NCI-H510A (cell line): ENCODE results near the gene NAGPA.
"Not testable (repeated sequence)": the region's sequence is repeated elsewhere in the genome, so short reads cannot be mapped to it uniquely, and the experiment has no call there.

Source experiments
- DNase-seq: peaks from one replicate; lab custom pipeline; 2025; lab: John Stamatoyannopoulos, UW

The NAGPA gene, protein sequence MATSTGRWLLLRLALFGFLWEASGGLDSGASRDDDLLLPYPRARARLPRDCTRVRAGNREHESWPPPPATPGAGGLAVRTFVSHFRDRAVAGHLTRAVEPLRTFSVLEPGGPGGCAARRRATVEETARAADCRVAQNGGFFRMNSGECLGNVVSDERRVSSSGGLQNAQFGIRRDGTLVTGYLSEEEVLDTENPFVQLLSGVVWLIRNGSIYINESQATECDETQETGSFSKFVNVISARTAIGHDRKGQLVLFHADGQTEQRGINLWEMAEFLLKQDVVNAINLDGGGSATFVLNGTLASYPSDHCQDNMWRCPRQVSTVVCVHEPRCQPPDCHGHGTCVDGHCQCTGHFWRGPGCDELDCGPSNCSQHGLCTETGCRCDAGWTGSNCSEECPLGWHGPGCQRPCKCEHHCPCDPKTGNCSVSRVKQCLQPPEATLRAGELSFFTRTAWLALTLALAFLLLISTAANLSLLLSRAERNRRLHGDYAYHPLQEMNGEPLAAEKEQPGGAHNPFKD

DNA sequence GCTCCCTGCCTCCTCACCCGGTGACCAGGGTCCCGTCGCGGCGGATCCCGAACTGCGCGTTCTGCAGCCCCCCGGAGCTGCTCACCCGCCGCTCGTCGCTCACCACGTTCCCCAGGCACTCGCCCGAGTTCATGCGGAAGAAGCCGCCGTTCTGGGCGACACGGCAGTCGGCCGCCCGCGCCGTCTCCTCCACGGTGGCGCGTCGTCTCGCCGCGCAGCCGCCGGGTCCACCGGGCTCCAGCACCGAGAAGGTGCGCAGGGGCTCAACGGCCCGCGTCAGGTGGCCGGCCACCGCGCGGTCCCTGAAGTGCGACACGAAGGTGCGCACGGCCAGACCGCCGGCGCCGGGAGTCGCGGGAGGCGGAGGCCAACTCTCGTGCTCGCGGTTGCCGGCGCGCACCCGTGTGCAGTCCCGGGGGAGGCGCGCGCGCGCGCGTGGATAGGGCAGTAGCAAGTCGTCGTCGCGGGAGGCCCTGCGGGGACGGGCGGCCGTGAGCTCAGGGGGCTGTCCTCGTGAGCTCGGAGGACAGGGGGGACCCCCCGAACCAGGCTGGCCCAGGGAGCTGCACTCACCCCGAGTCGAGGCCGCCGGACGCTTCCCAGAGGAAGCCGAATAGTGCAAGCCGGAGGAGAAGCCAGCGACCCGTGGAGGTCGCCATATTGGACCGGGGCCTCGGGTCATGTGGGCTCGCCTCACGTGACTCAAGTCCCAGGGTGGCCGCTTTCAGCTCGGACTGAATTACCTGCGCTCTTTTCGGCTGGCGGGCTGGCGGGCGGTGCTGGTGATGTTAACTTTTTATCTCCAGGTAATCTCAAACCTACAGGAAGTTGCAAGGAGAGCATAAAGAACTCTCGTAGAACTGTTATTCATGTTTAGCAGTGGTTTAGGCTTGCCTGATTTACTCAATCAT, at the start of gene NAGPA:
NAGPA (minus strand) TSS at position 680 of the 911 bp plus-strand sequence; CDS start at position 659, 21 bp downstream.
- peak; percentile 43 for DNase-seq

DNA sequence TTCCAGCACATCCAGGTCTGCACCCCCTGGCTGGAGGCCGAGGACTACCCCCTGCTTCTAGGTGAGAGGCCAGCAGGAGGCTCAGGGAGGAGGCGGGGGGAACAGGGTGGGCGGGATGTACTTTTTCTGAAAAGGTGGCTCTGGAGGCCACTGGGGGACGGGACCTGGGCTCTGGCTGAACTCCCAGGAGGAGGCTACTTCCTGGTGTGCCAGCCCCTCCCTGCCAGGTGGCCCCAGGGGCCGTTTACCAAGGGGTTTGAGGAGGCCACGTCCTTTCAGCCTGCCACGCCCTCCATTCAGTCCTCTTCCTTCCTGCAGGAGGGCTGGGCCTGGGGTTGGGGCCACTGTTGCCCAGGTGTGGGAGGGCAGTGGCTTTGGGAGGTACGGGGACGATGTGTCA, 47.3 kb upstream of the NAGPA start:
- DNase-seq, result not testable (repeated sequence)

DNA sequence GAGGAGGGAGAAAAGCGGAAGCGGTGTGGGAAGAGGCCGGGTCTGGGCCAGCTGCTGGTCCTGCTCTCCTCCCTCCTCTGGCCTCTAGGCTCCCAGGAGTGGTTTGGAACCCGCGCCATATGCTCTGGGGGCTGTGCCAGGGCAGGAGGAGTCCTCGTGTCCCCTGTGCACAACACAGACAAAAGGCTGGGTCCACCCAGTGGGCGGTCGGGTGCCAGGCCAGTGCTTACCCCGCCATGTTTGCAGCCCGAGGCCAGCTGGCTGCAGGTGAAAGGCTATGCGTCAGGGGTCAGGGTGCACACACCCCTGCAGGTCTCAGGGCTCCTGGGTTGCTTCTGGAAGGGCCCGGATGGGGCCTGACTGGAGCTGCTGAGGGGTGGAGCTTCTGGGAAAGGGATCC, 46.7 kb upstream of the NAGPA start:
- DNase-seq, result not testable (repeated sequence)

DNA sequence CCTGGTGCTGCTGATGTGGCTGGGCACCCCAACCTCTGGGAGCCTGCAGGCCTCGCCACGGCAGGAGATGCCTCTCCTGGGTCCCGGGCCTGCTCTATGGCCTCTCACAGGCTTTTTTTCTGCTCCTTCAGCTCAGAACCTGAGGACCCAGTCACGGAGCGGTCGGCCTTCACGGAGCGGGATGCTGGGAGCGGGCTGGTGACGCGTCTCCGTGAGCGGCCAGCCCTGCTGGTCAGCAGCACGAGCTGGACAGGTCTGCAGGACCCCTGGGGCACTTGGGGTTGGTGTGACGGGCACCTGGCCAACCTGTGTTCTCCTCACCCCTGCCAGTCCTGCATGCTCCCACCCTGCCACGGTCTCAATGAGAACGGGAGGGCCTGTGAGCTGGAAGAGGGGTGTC, 44.9 kb upstream of the NAGPA start:
- DNase-seq, result no peak

DNA sequence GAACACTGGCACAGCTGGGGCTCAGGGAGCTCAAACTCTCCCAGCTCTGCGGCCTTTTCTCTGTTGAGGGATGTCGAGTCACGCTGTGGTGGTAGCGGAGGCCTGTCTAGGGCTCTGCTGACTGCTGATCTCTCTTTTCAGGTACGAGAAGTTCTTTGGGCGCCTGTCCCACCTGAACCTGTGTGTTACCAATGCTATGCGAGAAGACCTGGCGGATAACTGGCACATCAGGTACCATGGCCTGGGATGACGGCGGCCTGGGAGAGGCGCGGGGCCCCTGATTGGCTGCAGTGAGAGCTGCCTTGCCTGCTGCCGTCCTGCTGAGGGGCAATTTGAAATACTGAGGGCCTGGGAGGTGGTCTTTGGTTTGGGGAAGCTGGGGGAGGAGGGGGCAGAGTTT, 43.6 kb upstream of the NAGPA start:
- DNase-seq, result no peak

DNA sequence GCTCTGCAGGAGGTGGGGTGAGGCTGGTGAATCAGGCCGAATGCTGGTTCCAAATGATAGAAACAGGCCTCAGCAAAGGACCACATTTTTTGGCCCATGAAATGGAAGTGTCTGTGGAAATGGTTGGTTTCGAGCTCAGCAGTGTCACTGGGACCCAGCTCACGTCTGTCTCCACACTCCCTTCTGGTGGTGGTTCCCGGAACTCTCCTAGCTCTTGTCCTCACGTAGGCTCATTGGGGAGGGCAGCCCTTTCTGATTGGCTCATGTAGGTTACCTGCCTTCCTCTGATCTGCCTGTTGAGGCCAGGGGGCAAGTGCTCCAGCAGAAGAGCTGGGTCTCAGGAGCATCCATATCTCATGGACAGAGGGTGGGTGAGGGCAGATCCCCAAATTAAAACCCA, 41.9 kb upstream of the NAGPA start:
- DNase-seq, result no peak

DNA sequence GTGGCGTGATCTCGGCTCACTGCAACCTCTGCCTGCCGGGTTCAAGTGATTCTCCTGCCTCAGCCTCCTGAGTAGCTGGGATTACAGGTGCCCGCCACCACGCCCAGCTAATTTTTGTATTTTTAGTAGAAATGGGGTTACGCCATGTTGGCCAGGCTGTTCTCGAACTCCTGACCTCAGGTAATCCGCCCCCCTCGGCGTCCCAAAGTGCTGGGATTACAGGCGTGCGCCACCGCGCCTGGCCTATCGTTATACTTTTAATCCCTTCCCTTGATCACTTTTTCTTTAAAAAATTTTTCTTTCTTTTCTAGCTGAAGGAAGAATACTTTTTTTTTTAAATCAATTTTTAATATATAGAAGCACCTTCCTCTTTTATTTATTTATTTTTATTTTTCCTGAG, 40.0 kb upstream of the NAGPA start:
- not testable (repeated sequence) for DNase-seq

DNA sequence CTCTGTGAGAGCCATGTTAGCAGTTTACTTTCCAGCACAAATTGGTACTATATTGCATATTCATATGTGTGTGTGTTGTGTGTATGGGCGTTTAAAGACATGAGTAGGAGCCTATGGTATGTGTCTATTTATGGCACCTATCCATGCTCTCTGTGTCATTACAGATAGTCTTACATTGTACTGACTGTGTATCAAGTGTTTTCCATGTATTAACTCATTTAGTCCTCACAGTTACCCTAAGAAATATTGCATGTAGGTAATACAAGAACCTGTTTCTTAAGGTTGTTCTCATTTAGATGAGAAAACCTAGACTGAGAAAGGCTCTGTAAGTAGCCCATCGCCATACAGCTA, 39.5 kb upstream of the NAGPA start:
- DNase-seq, result no peak

DNA sequence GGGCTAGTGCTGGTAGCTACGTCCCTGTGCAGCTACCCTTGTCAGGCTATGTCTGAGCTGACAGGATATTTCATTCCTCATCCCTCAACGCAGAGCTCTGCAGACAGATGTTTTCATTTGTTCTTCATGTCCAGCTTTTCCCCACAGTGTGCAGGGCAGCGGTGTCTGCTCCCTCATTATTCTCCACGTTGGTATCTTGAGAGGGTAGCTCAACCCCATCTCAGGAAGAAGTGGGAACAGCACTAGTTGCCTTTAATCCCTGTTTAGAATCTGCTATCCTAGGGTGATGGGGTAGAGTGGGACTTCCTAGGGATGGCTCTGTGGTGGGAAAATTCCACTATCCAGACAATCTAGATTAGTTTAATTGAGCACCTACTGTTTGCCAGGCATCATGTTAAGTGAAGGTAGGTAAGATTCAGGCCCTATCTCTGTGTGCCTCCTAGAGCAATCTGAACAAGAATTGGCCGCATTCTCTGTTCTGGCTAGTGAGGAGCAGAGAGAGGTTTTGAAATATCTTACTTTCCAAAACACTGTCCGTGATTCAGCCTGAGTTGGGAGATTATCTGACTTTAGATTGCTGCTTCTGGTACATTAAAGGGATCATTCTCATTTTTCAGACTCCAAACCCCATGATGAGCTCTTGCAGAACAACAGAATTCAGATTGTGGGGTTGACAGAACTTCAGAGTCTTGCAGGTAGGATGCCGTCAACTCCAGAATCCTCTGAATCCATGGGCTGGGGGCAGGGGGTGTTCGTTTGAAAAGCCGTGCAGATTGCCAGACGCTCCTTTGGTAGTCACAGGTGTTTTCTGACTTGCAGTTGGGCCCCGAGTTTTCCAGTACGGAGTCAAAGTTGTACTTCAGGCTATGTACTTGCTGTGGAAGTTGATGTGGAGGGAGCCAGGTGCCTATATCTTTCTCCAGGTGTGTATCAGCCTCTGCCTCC, 38.9 kb upstream of the NAGPA start:
- DNase-seq, result no peak

DNA sequence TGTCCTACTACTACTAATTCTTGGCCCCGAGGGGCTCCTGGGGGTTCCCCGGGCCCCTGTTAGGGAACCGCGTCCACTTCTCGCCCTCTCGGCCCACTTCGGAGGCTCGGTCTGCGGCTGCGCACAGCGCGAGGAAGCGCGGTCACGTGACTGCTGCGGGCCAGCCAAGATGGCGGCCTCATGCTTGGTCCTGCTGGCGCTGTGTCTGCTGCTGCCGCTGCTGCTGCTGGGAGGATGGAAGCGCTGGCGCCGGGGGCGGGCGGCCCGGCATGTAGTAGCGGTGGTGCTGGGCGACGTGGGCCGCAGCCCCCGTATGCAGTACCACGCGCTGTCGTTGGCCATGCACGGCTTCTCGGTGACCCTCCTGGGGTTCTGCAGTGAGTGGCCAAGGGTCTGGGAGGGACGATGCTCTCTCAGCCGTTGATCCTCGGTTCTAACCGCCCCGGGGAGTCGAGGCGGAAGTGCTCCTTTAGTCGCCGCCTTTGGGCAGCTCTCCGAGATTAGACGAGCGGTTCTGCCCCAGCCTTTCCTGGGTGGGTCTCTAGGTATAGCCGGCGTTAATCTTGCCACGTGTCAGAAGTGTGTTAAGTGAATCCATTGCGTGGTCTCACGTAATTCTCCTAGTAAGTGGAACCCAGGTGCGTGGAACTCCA, 38.1 kb upstream of the NAGPA start, which contains the start of gene ALG1:
ALG1 (plus strand) TSS at position 163 of the 653 bp plus-strand sequence; CDS start at position 170, 7 bp downstream.
- peak; percentile 77 for DNase-seq

DNA sequence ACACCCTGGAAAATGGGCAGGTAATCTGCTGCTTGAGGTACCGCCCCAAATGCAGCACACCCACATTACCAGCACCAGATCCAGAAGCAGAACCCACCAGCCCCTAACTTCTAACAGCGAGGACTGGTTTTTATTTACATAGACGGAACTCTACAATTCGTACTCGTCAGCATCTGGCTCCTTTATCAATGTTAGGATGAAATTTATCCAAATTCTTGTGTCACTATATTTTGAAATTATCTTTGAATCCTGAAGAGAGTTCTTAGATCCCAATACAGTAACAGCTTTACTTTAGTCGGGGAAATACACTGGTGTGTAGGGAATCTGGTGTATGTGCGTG, 37.6 kb upstream of the NAGPA start:
- DNase-seq, result no peak

DNA sequence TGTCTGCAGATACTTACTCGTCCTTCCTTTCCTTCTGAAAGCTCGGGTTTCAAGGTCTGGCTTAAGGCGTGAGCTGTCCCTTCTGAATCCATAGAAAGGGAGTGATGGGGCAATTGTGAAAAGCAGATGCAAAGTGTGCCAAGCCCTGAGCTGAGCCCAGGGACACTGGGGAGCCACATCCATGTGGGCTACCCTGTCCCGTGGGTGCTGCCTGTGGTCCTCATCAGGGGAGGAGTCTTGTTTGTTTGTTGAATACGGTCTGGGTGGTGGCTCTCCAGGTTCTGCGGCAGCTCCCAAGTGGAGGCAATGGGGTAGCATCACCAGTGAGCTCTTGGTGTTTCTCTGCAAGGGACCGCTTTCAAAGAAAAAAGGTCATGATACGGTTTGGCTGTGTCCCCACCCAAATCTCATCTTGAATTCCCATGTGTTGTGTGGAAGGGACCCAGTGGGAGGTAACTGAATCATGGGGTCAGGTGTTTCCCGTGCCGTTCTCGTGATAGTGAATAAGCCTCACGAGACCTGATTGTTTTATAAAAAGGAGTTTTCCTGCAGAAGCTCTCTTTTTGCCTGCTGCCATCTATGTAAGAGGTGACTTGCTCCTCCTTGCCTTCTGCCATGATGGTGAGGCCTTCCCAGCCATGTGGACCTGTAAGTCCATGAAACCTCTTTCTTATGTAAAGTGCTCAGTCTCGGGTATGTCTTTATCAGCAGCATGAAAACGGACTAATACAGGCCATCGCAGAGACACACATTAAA, 36.9 kb upstream of the NAGPA start:
- no peak for DNase-seq

DNA sequence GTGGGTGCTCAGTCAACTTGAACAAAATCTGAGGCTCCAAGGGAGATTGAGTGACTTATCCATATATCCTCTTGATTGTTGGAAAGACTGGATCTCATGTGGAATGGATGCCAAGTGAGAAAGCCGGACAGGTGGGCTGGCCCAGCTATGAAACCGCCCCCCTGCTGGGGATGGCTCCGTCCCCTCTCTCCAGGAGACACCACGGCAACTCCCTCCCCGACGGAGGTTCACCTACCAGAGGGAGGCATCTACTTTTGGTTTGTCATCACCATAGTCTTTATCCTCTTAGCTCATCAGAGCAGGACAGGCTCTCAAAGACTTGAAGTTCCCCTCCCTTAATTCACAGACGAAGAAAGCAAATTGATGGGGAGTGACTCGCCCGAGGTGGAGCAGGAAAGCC, 36.1 kb upstream of the NAGPA start:
- no peak for DNase-seq

DNA sequence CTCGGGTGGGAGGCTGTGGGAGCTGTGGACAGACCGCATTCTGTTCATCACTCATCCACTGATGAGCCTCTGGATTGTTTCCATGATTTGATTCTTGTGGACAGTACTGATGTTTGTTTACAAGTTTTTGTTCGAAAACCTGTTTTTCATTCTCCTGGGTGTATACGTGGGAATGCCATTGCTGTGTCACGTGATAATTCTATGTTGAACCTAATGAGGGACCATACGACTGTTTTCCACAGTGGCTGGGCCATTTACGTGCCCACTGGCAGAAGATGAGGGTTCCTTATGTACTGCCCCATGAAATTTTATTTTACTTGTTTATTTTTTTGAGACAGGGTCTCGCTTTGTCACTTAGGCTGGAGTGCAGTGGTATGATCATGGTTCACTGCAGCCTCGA, 35.3 kb upstream of the NAGPA start:
- no peak for DNase-seq

DNA sequence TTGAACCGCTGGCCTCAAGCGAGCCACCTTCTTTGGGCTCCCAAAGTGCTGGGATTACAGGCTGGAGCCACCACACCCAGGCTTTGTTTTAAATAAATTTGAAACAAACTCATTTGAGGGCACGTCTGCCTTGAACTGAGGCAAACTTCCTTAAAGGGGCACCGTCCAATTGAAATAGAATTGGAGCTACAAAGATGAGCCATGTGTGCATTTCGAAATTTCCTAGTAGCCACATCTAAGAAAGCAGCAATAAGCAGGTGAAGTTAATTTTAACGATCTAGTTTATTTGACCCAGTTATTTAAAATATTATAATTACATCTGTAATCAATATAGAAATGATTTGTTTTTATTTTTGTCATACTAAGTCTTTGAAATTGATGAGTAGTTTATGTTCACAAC, 32.8 kb upstream of the NAGPA start:
- no peak for DNase-seq

DNA sequence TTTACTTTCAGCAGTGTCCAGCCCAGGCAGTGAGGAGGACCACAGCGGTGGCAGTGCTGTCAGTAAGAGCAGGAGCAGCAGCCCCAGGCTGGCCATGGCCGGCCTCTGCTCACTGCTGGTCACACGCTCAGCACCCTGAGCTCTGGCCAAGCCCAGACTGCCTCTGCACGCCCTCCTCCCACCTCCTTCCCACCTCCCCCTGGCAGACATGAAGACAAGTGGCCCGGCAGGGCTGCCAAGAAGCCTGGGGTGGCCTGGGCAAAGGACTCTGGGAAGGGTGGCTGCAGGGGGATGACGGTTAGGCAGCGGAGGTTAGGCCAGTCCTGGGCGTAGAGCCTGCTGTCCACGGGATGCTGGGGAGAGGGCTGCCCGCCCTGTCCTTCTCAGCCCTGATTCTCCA, 32.1 kb upstream of the NAGPA start, which contains the start of gene C16orf89:
C16orf89 (minus strand) TSS at position 144 of the 400 bp plus-strand sequence; CDS start at position 96, 48 bp downstream.
- no peak for DNase-seq

DNA sequence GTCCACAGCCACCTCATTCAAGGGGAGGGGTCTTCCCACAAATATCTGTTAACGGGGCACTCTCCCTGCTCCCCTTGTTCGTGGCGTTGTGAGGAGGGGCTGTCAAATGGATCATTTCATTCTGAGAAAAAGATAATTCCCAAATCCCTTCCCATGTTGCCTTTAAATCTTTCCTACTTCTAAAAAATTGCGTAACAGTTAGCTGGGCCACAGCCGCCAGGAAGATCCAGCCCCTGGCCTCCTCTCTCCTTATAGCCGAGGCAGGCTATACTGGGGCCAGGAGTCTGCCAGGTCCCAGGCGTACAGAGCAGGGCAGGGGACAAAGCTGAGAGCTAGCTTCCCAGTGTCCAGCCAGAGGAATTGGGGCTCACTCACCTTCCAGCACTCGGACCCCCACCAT, 31.6 kb upstream of the NAGPA start:
- no peak for DNase-seq

DNA sequence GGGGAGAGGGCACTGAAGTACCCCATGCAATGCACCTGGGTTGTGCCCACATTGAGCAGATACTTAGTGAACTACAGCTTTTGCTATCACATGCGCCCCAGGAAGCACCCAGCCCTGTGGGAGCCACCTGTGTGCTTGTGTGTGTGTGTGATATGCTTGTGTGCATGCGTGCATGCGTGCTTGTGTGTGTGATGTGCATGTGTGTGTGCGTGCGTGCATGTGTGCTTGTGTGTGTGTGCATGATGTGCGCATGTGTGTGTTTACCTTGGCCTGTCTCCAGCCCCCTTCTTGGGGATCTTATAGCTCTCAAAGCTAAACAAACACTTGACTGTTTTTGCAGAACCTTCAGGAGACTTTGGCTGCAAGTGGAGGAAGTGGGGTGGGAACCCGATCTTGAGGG, 31.2 kb upstream of the NAGPA start:
- DNase-seq, result peak; percentile 34

DNA sequence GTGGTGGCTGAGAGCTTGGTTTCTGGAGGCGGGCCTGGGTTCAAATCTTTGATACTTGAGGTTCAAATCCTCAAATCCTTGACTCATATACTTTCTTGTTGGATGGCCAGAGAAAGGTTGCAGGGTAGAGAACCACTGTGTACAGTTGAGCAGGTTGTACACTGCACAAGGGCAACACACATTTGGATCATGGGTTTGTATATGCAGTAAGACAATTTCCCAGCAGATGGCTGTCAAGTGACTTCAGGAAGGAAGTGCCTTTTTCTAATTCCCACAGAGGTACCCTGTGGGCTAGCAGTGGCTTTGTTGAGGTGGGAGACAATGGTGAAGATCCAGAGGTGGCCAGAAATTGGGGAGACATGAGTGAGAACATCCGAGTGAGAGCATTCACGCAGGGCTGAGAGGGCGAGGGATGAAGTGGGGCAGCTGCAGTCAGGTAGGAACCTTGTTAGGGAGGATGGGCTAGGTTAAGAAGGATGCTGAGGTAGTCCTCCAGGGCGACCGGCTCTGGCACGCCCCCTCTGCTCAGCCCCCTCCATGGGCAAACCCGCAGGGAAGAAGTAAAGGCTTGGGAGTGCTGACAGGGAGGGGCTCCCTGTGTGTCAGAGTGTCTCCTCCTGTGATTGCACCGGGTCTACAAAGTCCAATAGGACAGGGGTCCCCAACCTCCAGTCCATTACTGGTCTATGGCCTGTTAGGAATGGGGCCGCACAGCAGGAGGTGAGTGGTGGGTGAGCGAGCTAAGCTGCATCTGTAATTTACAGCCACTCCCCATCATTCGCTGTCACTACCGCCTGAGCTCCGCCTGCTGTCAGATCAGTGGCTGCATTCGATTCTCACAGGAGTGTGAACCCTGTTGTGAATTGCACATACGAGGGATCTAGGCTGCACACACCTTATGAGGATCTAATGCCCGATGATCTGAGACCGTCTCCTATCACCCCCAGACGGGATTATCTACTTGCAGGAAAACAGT, 29.3 kb upstream of the NAGPA start:
- no peak for DNase-seq
